HG03097 (cell line): ENCODE results near the gene NCOR1.

Experiments
- ATAC-seq: cut with Tn5 transposase; IDR thresholded peaks from one replicate; pipeline ENCODE4 v1.9.1; 2021; ENCODE audit not compliant: unreplicated experiment, low FRiP score

Gene NCOR1

GRCh38 chr17:15981646-15982580 lies 233.4 kb downstream of the NCOR1 start:
- ATAC-seq: no peak

- no peak for ATAC-seq
Measured at GRCh38 chr17:15981208-15981607, 234.1 kb downstream of the NCOR1 start.
